Measurements from ENCODE around the gene BARHL1. TPM values are rescaled to one million over a fixed set of nuclear protein-coding genes. Genes with fewer than 3 reads are reported as not detected.

BARHL1 gene
- not detected in 2 replicates for total RNA-seq

GRCh38 chr9:132582276-132582785 lies at the start of gene BARHL1:
TSS of gene BARHL1 (plus strand) at chr9:132582606. CDS start at chr9:132582798, 192 bp downstream.

Other genes with a start within 250 kb of the BARHL1 start
- gene SETX, start 227.6 kb upstream of the BARHL1 start, total RNA-seq = 25.3 and 25.9 TPM in 2 replicates
- 6.0 and 7.5 TPM in 2 replicates for gene TTF1, start 175.8 kb upstream of the BARHL1 start, total RNA-seq
- 0.34 TPM in 1 of 2 replicates, not detected in the other for gene CFAP77, start 172.4 kb upstream of the BARHL1 start, total RNA-seq
- 9.3 and 11.6 TPM in 2 replicates for gene DDX31, start 87.4 kb downstream of the BARHL1 start, total RNA-seq
- 9.5 and 13.4 TPM in 2 replicates for gene GTF3C4, start 87.9 kb downstream of the BARHL1 start, total RNA-seq

Measured in pericardium fibroblast (primary cell).